ENCODE measurements around the gene DARS1. TPM values are rescaled to one million over a fixed set of nuclear protein-coding genes. Genes with fewer than 3 reads are reported as not detected.
A peak's percentile ranks its signal among the peaks of the same experiment; 100 is the strongest.

Gene DARS1
- total RNA-seq, 1 experiment from 2014 or later, result 56.7 TPM

- intact Hi-C loops (cut with micrococcal nuclease), result no loop called here
- DNase-seq (no peak), ATAC-seq (no peak)
- H3K9ac ChIP-seq (ENCODE audit: low read length), result no peak overlapping the region
- CTCF ChIA-PET, result no interaction called here
- H3K27ac ChIP-seq (ENCODE audit: low read length), result no peak overlapping the region
- no peak for TF ChIP-seq CTCF (conservative IDR thresholded peaks at IDR 0.05; ENCODE audit: low read depth, low read length)
- TF ChIP-seq EZH2phosphoT487 (IDR thresholded peaks at IDR 0.05; ENCODE audit: borderline replicate concordance, low read length), result no peak
- TF ChIP-seq EZH2 (IDR thresholded peaks at IDR 0.05; ENCODE audit: low read length, unreplicated experiment), result no peak
- H3K4me1 ChIP-seq (ENCODE audit: insufficient read depth, low read length), result peaks cover 14% of the 10 kb centered on the region
- no peaks in the 10 kb centered on the region for H3K79me2 ChIP-seq (ENCODE audit: low read length)
- H3F3A ChIP-seq (ENCODE audit: low read length, unreplicated experiment), result no peaks in the 10 kb centered on the region
- 0 out of 2 replicates have a peak, but pooled peaks cover 3% of the 10 kb centered on the region for H3K9me2 ChIP-seq (replicated peaks; ENCODE audit: low read length)
- H3K4me2 ChIP-seq (ENCODE audit: low read length), result no peak overlapping the region
- BruUV-seq (replicated peaks), result no TSS peak
- no peaks in the 10 kb centered on the region for H4K20me1 ChIP-seq (ENCODE audit: low read length)
- no peaks in the 10 kb centered on the region for H3K27me3 ChIP-seq (ENCODE audit: low read length)
- H3K36me3 ChIP-seq (ENCODE audit: low read depth, low read length), result no peaks in the 10 kb centered on the region
- H3K9me3 ChIP-seq (ENCODE audit: low read length), result no peaks in the 10 kb centered on the region
- H3K4me3 ChIP-seq (ENCODE audit: low read length), result no peak overlapping the region
- H2AFZ ChIP-seq (ENCODE audit: low read length), result no peak overlapping the region
- POLR2A ChIA-PET (ENCODE audit: unreplicated experiment), result no interaction called here
Observed at GRCh38 chr2:135994281-135994680, 8.9 kb upstream of the DARS1 start.

- BruUV-seq (replicated peaks), result no TSS peak
- Histone ChIP-seq H3K4me3 (ENCODE audit: low read length) (no peak overlapping the region), H3K27me3 (ENCODE audit: low read length) (no peaks in the 10 kb centered on the region), H3K79me2 (ENCODE audit: low read length) (no peaks in the 10 kb centered on the region), H4K20me1 (ENCODE audit: low read length) (no peaks in the 10 kb centered on the region), H3K9me2 (replicated peaks; ENCODE audit: low read length) (0 out of 2 replicates have a peak, but pooled peaks cover 3% of the 10 kb centered on the region), H3K9me3 (ENCODE audit: low read length) (no peaks in the 10 kb centered on the region), H3K4me2 (ENCODE audit: low read length) (no peak overlapping the region), H3K9ac (ENCODE audit: low read length) (no peak overlapping the region), H3K27ac (ENCODE audit: low read length) (no peak overlapping the region), H3K4me1 (ENCODE audit: insufficient read depth, low read length) (peaks cover 11% of the 10 kb centered on the region), H3K36me3 (ENCODE audit: low read depth, low read length) (no peaks in the 10 kb centered on the region), H2AFZ (ENCODE audit: low read length) (no peak overlapping the region), H3F3A (ENCODE audit: low read length, unreplicated experiment) (no peaks in the 10 kb centered on the region)
- ChIA-PET POLR2A (ENCODE audit: unreplicated experiment) (no interaction called here), CTCF (no interaction called here)
- ATAC-seq (no peak), DNase-seq (no peak)
- TF ChIP-seq EZH2 (IDR thresholded peaks at IDR 0.05; ENCODE audit: low read length, unreplicated experiment) (no peak), CTCF (conservative IDR thresholded peaks at IDR 0.05; ENCODE audit: low read depth, low read length) (no peak)
- intact Hi-C loops (cut with micrococcal nuclease), result no loop called here
Observed at GRCh38 chr2:135993421-135993820, 8.0 kb upstream of the DARS1 start.

- ChIA-PET POLR2A (ENCODE audit: unreplicated experiment) (no interaction called here), CTCF (no interaction called here)
- TF ChIP-seq CTCF (conservative IDR thresholded peaks at IDR 0.05; ENCODE audit: low read depth, low read length), result no peak
- 0 out of 2 replicates have a peak, but pooled peaks cover 3% of the 10 kb centered on the region for H3K9me2 ChIP-seq (replicated peaks; ENCODE audit: low read length)
- BruUV-seq (replicated peaks), result no TSS peak
- H3K79me2 ChIP-seq (ENCODE audit: low read length), result no peaks in the 10 kb centered on the region
- H3K4me1 ChIP-seq (ENCODE audit: insufficient read depth, low read length), result 0 out of 2 replicates have a peak, but pooled peaks cover 7% of the 10 kb centered on the region
- no peak overlapping the region for H3K9ac ChIP-seq (ENCODE audit: low read length)
- no peak overlapping the region for H3K27ac ChIP-seq (ENCODE audit: low read length)
- no peak overlapping the region for H2AFZ ChIP-seq (ENCODE audit: low read length)
- no peaks in the 10 kb centered on the region for H3F3A ChIP-seq (ENCODE audit: low read length, unreplicated experiment)
- no peaks in the 10 kb centered on the region for H3K9me3 ChIP-seq (ENCODE audit: low read length)
- no peaks in the 10 kb centered on the region for H3K27me3 ChIP-seq (ENCODE audit: low read length)
- no peaks in the 10 kb centered on the region for H3K36me3 ChIP-seq (ENCODE audit: low read depth, low read length)
- H3K4me3 ChIP-seq (ENCODE audit: low read length), result no peak overlapping the region
- DNase-seq, result peak; percentile 22
- H4K20me1 ChIP-seq (ENCODE audit: low read length), result no peaks in the 10 kb centered on the region
- H3K4me2 ChIP-seq (ENCODE audit: low read length), result no peak overlapping the region
- intact Hi-C loops (cut with micrococcal nuclease), result no loop called here
- peak; percentile 57 for ATAC-seq
Observed at GRCh38 chr2:135991861-135992260, 6.4 kb upstream of the DARS1 start.

Data from PC-3 (cell line).